ENCODE measurements around the gene AKAP1. TPM values are rescaled to one million over a fixed set of nuclear protein-coding genes. Genes with fewer than 3 reads are reported as not detected.

The AKAP1 gene
- total and polyA plus RNA-seq, 2 of the 8 experiments (the other 6 are each of a cell fraction or from before 2014, with no cell fraction given): 120 to 156 TPM

- Histone ChIP-seq H3K4me1 (replicated peaks in 1 of 4; ENCODE audit: control insufficient read depth in 3 of 4, insufficient read depth in 4 of 4, low read length in 3 of 4) (peaks cover 4 to 26% (median 16%) of the 10 kb centered on the region in 4 experiments), H3K9ac (replicated peaks in 1 of 4; ENCODE audit: extremely low read depth in 1 of 4, low read depth in 3 of 4, low read length in 3 of 4) (no peak overlapping the region), H3K79me2 (ENCODE audit: control insufficient read depth in 1 of 2, insufficient read depth in 2 of 2, low read length in 2 of 2) (peaks cover 13 to 94% of the 10 kb centered on the region in 2 experiments), H4K5ac (ENCODE audit: insufficient read length, low read depth, low read length) (no peak overlapping the region), H2AK5ac (ENCODE audit: low read depth, low read length) (no peak overlapping the region), H2BK20ac (ENCODE audit: low read length) (no peak overlapping the region), H3K14ac (ENCODE audit: insufficient read length) (no peak overlapping the region), H3K4ac (replicated peaks; ENCODE audit: insufficient read length, low read depth, low read length) (no peak overlapping the region), H2BK120ac (replicated peaks; ENCODE audit: low read depth, low read length) (no peak overlapping the region), H3K27ac (ENCODE audit: low read depth, low read length) (no peak overlapping the region), H3K27me3 (replicated peaks in 1 of 4; ENCODE audit: control insufficient read depth in 3 of 4, extremely low read depth in 1 of 4, insufficient read depth in 3 of 4, low read length in 3 of 4) (no peaks in the 10 kb centered on the region), H2BK15ac (ENCODE audit: low read length) (no peak overlapping the region), H4K91ac (replicated peaks; ENCODE audit: insufficient read length, low read length) (no peak overlapping the region), H2AFZ (ENCODE audit: low read length) (no peak overlapping the region), H3K23me2 (ENCODE audit: low read depth, low read length) (no peaks in the 10 kb centered on the region; the same call in 1 of the 2 replicates), H3K36me3 (ENCODE audit: control insufficient read depth in 2 of 4, insufficient read depth in 4 of 4, low read length in 3 of 4) (peaks cover 0 to 5% (median 2%) of the 10 kb centered on the region in 4 experiments; a peak in 2 of 8 replicates), H3K4me3 (ENCODE audit: extremely low read depth in 1 of 4, insufficient read depth in 2 of 4, low read depth in 3 of 4, low read length in 4 of 4) (no peak overlapping the region), H3K23ac (ENCODE audit: insufficient read length) (no peak overlapping the region), H3K56ac (replicated peaks; ENCODE audit: insufficient read length, low read depth, low read length) (no peak overlapping the region), H4K20me1 (replicated peaks in 1 of 2; ENCODE audit: control insufficient read depth in 1 of 2, insufficient read depth in 2 of 2, low read length in 2 of 2) (peaks cover 15 to 46% of the 10 kb centered on the region in 2 experiments), H2BK5ac (ENCODE audit: low read depth, low read length) (no peak overlapping the region), H3K4me2 (ENCODE audit: insufficient read depth in 1 of 2, low read depth in 2 of 2, low read length in 2 of 2) (no peak overlapping the region), H3K79me1 (ENCODE audit: low read depth, low read length) (peaks cover 20% of the 10 kb centered on the region), H4K8ac (ENCODE audit: extremely low read depth, insufficient read depth, low read length) (no peak overlapping the region), H2BK12ac (ENCODE audit: low read depth, low read length) (no peak overlapping the region), H3K18ac (ENCODE audit: extremely low read depth, low read length) (no peak overlapping the region), H3K9me3 (ENCODE audit: insufficient read depth in 2 of 2, low read depth in 1 of 2, low read length in 1 of 2) (no peaks in the 10 kb centered on the region)
- 93% methylated on average over 3 of the region's 4 CpGs; no CpG with 5 or more reads in 1 of the 2 experiments for WGBS, 2 experiments (ENCODE audit: extremely low coverage in 1 of 2, insufficient coverage in 1 of 2, insufficient read length in 1 of 2, insufficient replicate concordance in 2 of 2, low coverage in 1 of 2, low lambda C conversion rate in 2 of 2, missing lambda C conversion rate in 1 of 2)
- ChIA-PET POLR2A (ENCODE audit: partially characterized antibody) (interaction anchor here (0.6 to 1.8 kb wide), 4 partner anchors 11 to 231 kb away, joined by 3 to 4 read pairs (median 4); no protein-coding TSS in a partner anchor), CTCF (ENCODE audit: partially characterized antibody) (interaction anchor here (0.7 to 9.6 kb wide), 5 partner anchors 12 to 98 kb away, joined by 3 to 112 read pairs (median 4); no protein-coding TSS in a partner anchor)
- FAIRE-seq: no peak
- no peak for DNase-seq (ENCODE audit: low read depth in 1 of 2, low spot score in 2 of 2)
- no peak for TF ChIP-seq GABPA (IDR thresholded peaks at IDR 0.05; ENCODE audit: borderline replicate concordance, insufficient read depth, low read length)
- no peak for TF ChIP-seq EZH2 (IDR thresholded peaks at IDR 0.05; ENCODE audit: low read depth, low read length, severe bottlenecking)
- no peak for TF ChIP-seq MAFK (IDR thresholded peaks at IDR 0.05; ENCODE audit: low read depth, low read length)
- TF ChIP-seq ZNF274 (IDR thresholded peaks at IDR 0.05; ENCODE audit: borderline replicate concordance, extremely low read depth, low read length): no peak
- no peak for TF ChIP-seq EP300 (IDR thresholded peaks at IDR 0.05; ENCODE audit: borderline replicate concordance in 1 of 2, low read depth in 2 of 2, low read length in 2 of 2)
- no peak for TF ChIP-seq POLR2A (IDR thresholded peaks at IDR 0.05; ENCODE audit: control extremely low read depth in 1 of 2, low read depth in 2 of 2, low read length in 2 of 2)
- TF ChIP-seq POLR2AphosphoS5 (IDR thresholded peaks at IDR 0.05; ENCODE audit: low read depth, low read length): no peak
- no peak for TF ChIP-seq CREB1 (IDR thresholded peaks at IDR 0.05)
- TF ChIP-seq BCL11A (IDR thresholded peaks at IDR 0.05; ENCODE audit: low read depth in 2 of 2, low read length in 2 of 2): no peak
- no peak for TF ChIP-seq ATF2 (IDR thresholded peaks at IDR 0.05; ENCODE audit: low read length)
- no peak for TF ChIP-seq SIX5 (IDR thresholded peaks at IDR 0.05; ENCODE audit: low read depth, low read length)
- no peak for TF ChIP-seq BRCA1 (IDR thresholded peaks at IDR 0.05; ENCODE audit: low read depth, low read length)
- TF ChIP-seq NRF1 (IDR thresholded peaks at IDR 0.05; ENCODE audit: low read depth, low read length): no peak
These were observed 17.1 kb downstream of the AKAP1 start for GRCh38 chr17:57102122-57102521.

Measured in H1 (cell line).